CD4-positive, alpha-beta T cell (primary cell): ENCODE results near the gene C18orf32. TPM values are rescaled to one million over a fixed set of nuclear protein-coding genes. Genes with fewer than 3 reads are reported as not detected.
A peak's percentile ranks its signal among the peaks of the same experiment; 100 is the strongest.

Source experiments
- ATAC-seq: fragments of 200-7000 bp; cut with Tn5 transposase; one replicate; pipeline ENCODE4 v1.10.0; 2022; ENCODE audit warnings: mild to moderate bottlenecking; ENCODE audit not compliant: poor library complexity
- CTCF ChIA-PET: fragments of 350-600 bp; sonication (Branson Sonifier 250); formaldehyde crosslinking; loops from one replicate; lab custom pipeline; 2021; ENCODE audit warnings: antibody characterized with exemption, inconsistent platforms; lab: Charles Lee
- POLR2A ChIA-PET: fragments of 350-600 bp; sonication (Branson Sonifier 250); formaldehyde crosslinking; loops from one replicate; lab custom pipeline; 2021; ENCODE audit warnings: antibody characterized with exemption, inconsistent platforms; lab: Charles Lee
- DNase-seq, 14 experiments: peaks; one replicate each; pipeline ENCODE4 v3.0.0-alpha.2; 2013 to 2020; ENCODE audit warnings: mixed read lengths in 2 of 14
- H3K27ac ChIP-seq, 2 donors: one replicate each; pipeline versions ENCODE4 v1.5.1 to v1.7.0; 2013; ENCODE audit warnings: low read length in 2 of 2, low read depth in 1 of 2, mild to moderate bottlenecking in 1 of 2
- H3K27me3 ChIP-seq, 2 experiments: 1 replicate in 1 of 2; 2 replicates in 1 of 2; pipeline versions ENCODE4 v1.6.1 to v1.7.0; 2013; ENCODE audit warnings: low read length in 2 of 2, control low read depth in 1 of 2, mild to moderate bottlenecking in 1 of 2, moderate library complexity in 1 of 2; ENCODE audit not compliant: insufficient read depth in 2 of 2, control insufficient read depth in 1 of 2
- H3K36me3 ChIP-seq: one replicate; pipeline ENCODE4 v1.6.1; 2013; ENCODE audit warnings: low read length, control low read depth; ENCODE audit not compliant: insufficient read depth
- H3K4me1 ChIP-seq: one replicate; pipeline ENCODE4 v1.6.1; 2013; ENCODE audit warnings: low read length, control low read depth; ENCODE audit not compliant: insufficient read depth
- H3K4me3 ChIP-seq: one replicate; pipeline ENCODE4 v1.5.1; 2013; ENCODE audit warnings: mild to moderate bottlenecking, low read length, moderate library complexity
- H3K9me3 ChIP-seq, 2 experiments: 1 replicate in 1 of 2; 2 replicates in 1 of 2; pipeline versions ENCODE4 v1.6.1 to v1.7.0; 2013; ENCODE audit warnings: low read length in 2 of 2, mild to moderate bottlenecking in 2 of 2, control low read depth in 1 of 2, moderate library complexity in 1 of 2; ENCODE audit not compliant: control insufficient read depth in 1 of 2, insufficient read depth in 1 of 2
- H3K27ac Mint-ChIP-seq: one replicate; pipeline ENCODE4 v1.8.0; 2020; ENCODE audit warnings: mixed read lengths
- H3K27me3 Mint-ChIP-seq: one replicate; pipeline ENCODE4 v1.8.0; 2021; ENCODE audit warnings: mixed read lengths
- H3K36me3 Mint-ChIP-seq: one replicate; pipeline ENCODE4 v1.8.0; 2021; ENCODE audit warnings: low read depth, mixed read lengths
- H3K4me1 Mint-ChIP-seq: one replicate; pipeline ENCODE4 v1.8.0; 2021; ENCODE audit warnings: low read depth, mixed read lengths
- H3K4me3 Mint-ChIP-seq: one replicate; pipeline ENCODE4 v1.8.0; 2020; ENCODE audit warnings: mild to moderate bottlenecking, mixed read lengths
- H3K9me3 Mint-ChIP-seq: one replicate; pipeline ENCODE4 v1.8.0; 2020; ENCODE audit warnings: mixed read lengths
- CTCF ChIP-seq: fragments of 200-600 bp; IDR thresholded peaks from one replicate; pipeline ENCODE4 v1.8.0; 2022; ENCODE audit warnings: antibody characterized with exemption, mild to moderate bottlenecking
- intact Hi-C, 2 experiments: fragments of 100-400 bp; cut with DNase I in 1 of 2; cut with micrococcal nuclease in 1 of 2; formaldehyde crosslinking; loops; one replicate each; pipeline versions ENCODE4 v1.15.1 to v1.9.0; 2023 to 2025; cut with DNase I, micrococcal nuclease
- total RNA-seq, 174 experiments: library from RNA in 2 of 174; stranded (reverse) in 2 of 174; gene quantifications; one replicate each; pipeline ENCODE4 v1.2.3 and lab custom pipeline; 2021 to 2026

The C18orf32 gene
- total RNA-seq, 2 experiments from 2014 or later = 38.2 to 40.1 TPM

- intact Hi-C loops = loop anchor here (1.0 to 2.0 kb wide), 2 partner anchors 773 kb away; no protein-coding TSS in a partner anchor
- H3K4me1 ChIP-seq = peaks cover 5% of the 10 kb centered on the region
- H3K4me3 ChIP-seq = no peak overlapping the region
- no peaks in the 10 kb centered on the region for H3K36me3 ChIP-seq
- Mint-ChIP-seq H3K4me1 (peaks cover 37% of the 10 kb centered on the region), H3K27ac (no peak overlapping the region), H3K27me3 (no peaks in the 10 kb centered on the region), H3K36me3 (peaks cover 68% of the 10 kb centered on the region), H3K4me3 (no peak overlapping the region), H3K9me3 (no peaks in the 10 kb centered on the region)
- peak; percentile 44 for TF ChIP-seq CTCF
- ATAC-seq (no peak), DNase-seq (peak in 11 of 14 experiments; percentile 3 to 81 (median 29))
- ChIA-PET POLR2A (interaction anchor here (1.2 kb wide), 1 partner anchor 8 kb away, joined by 3 read pairs; no protein-coding TSS in a partner anchor), CTCF (interaction anchor here (0.9 to 1.2 kb wide), 2 partner anchors 13 to 198 kb away, joined by 3 read pairs; partner anchors contain the start of gene DYM)
- no peak overlapping the region for H3K27ac ChIP-seq
- H3K9me3 ChIP-seq = peaks cover 0 to 11% of the 10 kb centered on the region in 2 experiments
- H3K27me3 ChIP-seq = no peaks in the 10 kb centered on the region
Observed at GRCh38 chr18:49447810-49448745, 39.0 kb downstream of the C18orf32 start.

- H3K9me3 ChIP-seq = peaks cover 0 to 11% of the 10 kb centered on the region in 2 experiments
- no peaks in the 10 kb centered on the region for H3K9me3 Mint-ChIP-seq
- no peaks in the 10 kb centered on the region for H3K27me3 Mint-ChIP-seq
- H3K4me3 Mint-ChIP-seq = no peak overlapping the region
- ATAC-seq = no peak
- H3K27ac Mint-ChIP-seq = no peak overlapping the region
- H3K4me1 ChIP-seq = peaks cover 9% of the 10 kb centered on the region
- H3K4me3 ChIP-seq = no peak overlapping the region
- H3K27me3 ChIP-seq = no peaks in the 10 kb centered on the region
- DNase-seq = no peak
- no peak overlapping the region for H3K27ac ChIP-seq
- peaks cover 46% of the 10 kb centered on the region for H3K4me1 Mint-ChIP-seq
- CTCF ChIA-PET = interaction anchor here (1.1 to 1.2 kb wide), 2 partner anchors 10 to 196 kb away, joined by 3 read pairs; no protein-coding TSS in a partner anchor
- no peaks in the 10 kb centered on the region for H3K36me3 ChIP-seq
- peaks cover 57% of the 10 kb centered on the region for H3K36me3 Mint-ChIP-seq
- TF ChIP-seq CTCF = no peak
- POLR2A ChIA-PET = interaction anchor here (1.1 kb wide), 1 partner anchor 14 kb away, joined by 4 read pairs; no protein-coding TSS in a partner anchor
- intact Hi-C loops = no loop called here
Observed at GRCh38 chr18:49446481-49446880, 40.6 kb downstream of the C18orf32 start.

- ChIA-PET CTCF (no interaction called here), POLR2A (no interaction called here)
- no peaks in the 10 kb centered on the region for H3K27me3 ChIP-seq
- no peak for DNase-seq
- Mint-ChIP-seq H3K4me1 (peaks cover 49% of the 10 kb centered on the region), H3K27ac (no peak overlapping the region), H3K9me3 (no peaks in the 10 kb centered on the region), H3K27me3 (no peaks in the 10 kb centered on the region), H3K36me3 (peaks cover 41% of the 10 kb centered on the region), H3K4me3 (no peak overlapping the region)
- no peak overlapping the region for H3K4me3 ChIP-seq
- no peak for TF ChIP-seq CTCF
- H3K27ac ChIP-seq = no peak overlapping the region
- peaks cover 0 to 4% of the 10 kb centered on the region in 2 experiments for H3K9me3 ChIP-seq
- intact Hi-C loops = no loop called here
- no peaks in the 10 kb centered on the region for H3K36me3 ChIP-seq
- H3K4me1 ChIP-seq = peaks cover 10% of the 10 kb centered on the region
- ATAC-seq = no peak
Observed at GRCh38 chr18:49444581-49444980, 42.5 kb downstream of the C18orf32 start.
